Upper lobe of left lung (tissue), 6 donors: Measurements from ENCODE around the gene BACE2. TPM values are rescaled to one million over a fixed set of nuclear protein-coding genes. Genes with fewer than 3 reads are reported as not detected.
"Not testable (repeated sequence)": the region's sequence is repeated elsewhere in the genome, so short reads cannot be mapped to it uniquely, and the experiment has no call there.

Experiments
- ATAC-seq, 2 donors: fragments of 200-7000 bp; cut with Tn5 transposase; one replicate each; pipeline ENCODE4 v1.9.1; 2022; ENCODE audit warnings: mild to moderate bottlenecking in 2 of 2, moderate library complexity in 2 of 2; ENCODE audit not compliant: low FRiP score in 2 of 2
- DNase-seq, 2 donors: peaks; one replicate each; pipeline ENCODE4 v3.0.0-alpha.2; 2019 to 2020
- H3K27ac ChIP-seq, 4 donors: fragments of 200-600 bp; sonication (generic); one replicate each; pipeline ENCODE4 v1.5.1; 2016 to 2019
- H3K27me3 ChIP-seq, 4 donors: fragments of 200-600 bp; sonication (generic); one replicate each; pipeline ENCODE4 v1.5.1; 2017 to 2019
- H3K36me3 ChIP-seq, 4 donors: fragments of 200-600 bp; sonication (generic); one replicate each; pipeline ENCODE4 v1.5.1; 2016 to 2019
- H3K4me1 ChIP-seq, 4 donors: fragments of 200-600 bp; sonication (generic); one replicate each; pipeline ENCODE4 v1.5.1; 2018 to 2019
- H3K4me3 ChIP-seq, 4 donors: fragments of 200-600 bp; sonication (generic); one replicate each; pipeline ENCODE4 v1.5.1; 2017 to 2019; ENCODE audit warnings: mild to moderate bottlenecking in 2 of 4, moderate library complexity in 1 of 4
- H3K9me3 ChIP-seq, 4 donors: fragments of 200-600 bp; sonication (generic); one replicate each; pipeline ENCODE4 v1.5.1; 2018 to 2019
- EP300 ChIP-seq, 4 donors: sonication (generic); formaldehyde crosslinking; IDR thresholded peaks; one replicate each; pipeline ENCODE4 v1.5.1; 2017; ENCODE audit warnings: antibody characterized with exemption in 4 of 4, control low read depth in 2 of 4
- POLR2A ChIP-seq, 4 donors: fragments of 450-650 bp; IDR thresholded peaks; one replicate each; pipeline ENCODE4 v1.5.1; 2016 to 2017; ENCODE audit warnings: antibody characterized with exemption in 4 of 4, mild to moderate bottlenecking in 2 of 4
- POLR2AphosphoS5 ChIP-seq, 2 donors: sonication (generic); formaldehyde crosslinking; IDR thresholded peaks; one replicate each; pipeline ENCODE4 v1.5.1; 2017; ENCODE audit warnings: antibody characterized with exemption in 2 of 2
- WGBS, 2 donors: methylation state at CpG; one replicate each; pipeline ENCODE4 v1.1.5; 2017 to 2018; 5-methylcytosine and 5-hydroxymethylcytosine counted together
- total RNA-seq, 6 donors: library from RNA; depleted of rRNA in 4 of 6; stranded (reverse); fragments of >200 nt in 4 of 6; gene quantifications; one replicate each; pipeline versions ENCODE4 v1.1.0 to v1.2.1, GENCODE V29; 2016 to 2021
- TF ChIP-seq, protein P1 (sequence below), 6 experiments: fragments of 450-650 bp in 4 of 6; fragments of 200-600 bp in 2 of 6; sonication (generic) in 2 of 6; IDR thresholded peaks; one replicate each; pipeline ENCODE4 v1.5.1; 2016 to 2019; ENCODE audit warnings: antibody characterized with exemption in 6 of 6
- donor health status: DM: no; HTN: no; CAD: no; lungs with moderate emphysema.
- donor health status: DM: no; HTN: yes; CAD: no; lungs with severe emphysema.

BACE2 gene
- total RNA-seq, 6 donors from 2014 or later = 15.1 to 43.0 (median 26.3) TPM

DNA sequence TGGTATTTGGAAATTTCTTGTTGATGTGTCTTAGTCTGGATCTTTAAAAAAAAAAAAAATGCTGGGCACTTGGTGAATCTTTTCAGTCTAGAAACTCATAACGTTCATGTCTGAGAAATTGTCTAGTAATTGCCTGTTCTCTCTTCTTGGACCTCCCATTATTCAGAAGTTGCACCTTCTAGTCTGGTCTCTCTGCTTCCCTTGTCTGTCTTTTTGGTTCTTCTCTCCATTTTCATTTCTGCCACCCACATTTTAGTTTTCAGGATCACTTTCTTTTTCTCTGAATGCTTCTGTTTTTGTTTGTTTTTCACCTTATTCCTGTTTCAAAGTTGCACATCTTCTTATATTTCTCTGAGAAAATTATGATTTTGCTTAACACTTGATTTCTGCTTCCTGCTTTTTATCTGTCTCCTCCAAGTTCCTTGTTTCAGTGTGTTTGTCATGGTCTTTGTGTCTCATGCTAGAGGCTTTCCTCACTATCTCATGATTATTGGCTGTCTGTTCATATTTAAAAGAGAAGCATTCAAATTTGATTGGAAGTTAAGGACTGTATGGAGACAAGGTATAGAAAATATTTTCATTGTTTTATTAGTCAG lies 21.3 kb downstream of the BACE2 start:
- no peak for TF ChIP-seq POLR2A (IDR thresholded peaks at IDR 0.05)
- TF ChIP-seq EP300 (IDR thresholded peaks at IDR 0.05) = no peak
- Histone ChIP-seq H3K4me1 (peaks cover 0 to 7% (median 0%) of the 10 kb centered on the region in 4 donors), H3K36me3 (no peaks in the 10 kb centered on the region), H3K9me3 (no peaks in the 10 kb centered on the region), H3K27ac (no peak overlapping the region), H3K4me3 (no peak overlapping the region), H3K27me3 (no peaks in the 10 kb centered on the region)
- DNase-seq (no peak), ATAC-seq (no peak)
- WGBS, 2 donors = 79 to 90% methylated on average over 1 of the region's 1 CpG

DNA sequence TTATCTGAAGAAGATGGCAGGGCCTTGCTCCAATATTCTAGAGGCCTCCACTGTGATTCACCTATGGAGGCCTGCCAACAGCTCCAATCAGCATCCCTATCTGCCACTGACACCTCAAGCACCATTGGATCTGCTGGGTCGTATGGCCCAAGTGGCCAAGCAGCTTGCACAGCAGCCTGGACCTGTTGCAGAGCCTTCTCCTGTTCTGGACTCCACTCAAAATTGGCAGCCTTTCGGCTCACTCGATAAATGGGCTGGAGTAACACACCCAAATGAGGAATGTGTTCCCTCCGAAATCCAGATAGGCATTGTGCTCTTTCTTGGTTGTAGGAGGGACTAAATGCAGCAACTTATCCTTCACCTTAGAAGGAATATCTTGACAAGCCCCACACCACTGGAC lies 24.6 kb downstream of the BACE2 start:
- not testable (repeated sequence) for ATAC-seq, H3K4me1 ChIP-seq, H3K27ac ChIP-seq, H3K4me3 ChIP-seq, H3K27me3 ChIP-seq, H3K9me3 ChIP-seq, H3K36me3 ChIP-seq, DNase-seq
- WGBS, 2 donors = 82 to 86% methylated on average over 3 to 4 of the region's 4 CpGs

DNA sequence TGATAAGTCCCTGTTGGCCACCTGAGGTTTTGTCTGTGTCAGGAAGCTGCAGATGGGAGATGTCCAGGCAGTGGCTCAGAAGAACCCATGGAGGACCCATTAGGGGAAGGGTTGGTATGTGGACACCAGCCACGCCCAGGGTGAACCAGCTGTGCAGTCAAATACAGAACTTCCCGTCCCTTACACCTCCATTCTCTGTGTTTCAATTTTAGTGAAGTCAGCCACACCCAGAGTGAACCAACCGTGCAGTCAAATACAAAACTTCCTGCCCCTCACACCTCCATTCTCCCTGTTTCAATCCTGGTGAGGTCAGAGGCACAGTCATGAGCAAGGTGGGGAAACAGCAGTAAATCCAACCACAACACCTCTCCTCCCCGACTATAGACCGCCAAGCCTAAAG lies 27.4 kb downstream of the BACE2 start:
- H3K4me1 ChIP-seq = no peaks in the 10 kb centered on the region
- DNase-seq = no peak
- H3K27ac ChIP-seq = no peak overlapping the region
- H3K36me3 ChIP-seq = no peaks in the 10 kb centered on the region
- no peaks in the 10 kb centered on the region for H3K9me3 ChIP-seq
- no peak overlapping the region for H3K4me3 ChIP-seq
- H3K27me3 ChIP-seq = no peaks in the 10 kb centered on the region
- TF ChIP-seq POLR2A (IDR thresholded peaks at IDR 0.05) = no peak
- 82 to 98% methylated on average over 5 of the region's 5 CpGs for WGBS, 2 donors
- ATAC-seq = no peak

DNA sequence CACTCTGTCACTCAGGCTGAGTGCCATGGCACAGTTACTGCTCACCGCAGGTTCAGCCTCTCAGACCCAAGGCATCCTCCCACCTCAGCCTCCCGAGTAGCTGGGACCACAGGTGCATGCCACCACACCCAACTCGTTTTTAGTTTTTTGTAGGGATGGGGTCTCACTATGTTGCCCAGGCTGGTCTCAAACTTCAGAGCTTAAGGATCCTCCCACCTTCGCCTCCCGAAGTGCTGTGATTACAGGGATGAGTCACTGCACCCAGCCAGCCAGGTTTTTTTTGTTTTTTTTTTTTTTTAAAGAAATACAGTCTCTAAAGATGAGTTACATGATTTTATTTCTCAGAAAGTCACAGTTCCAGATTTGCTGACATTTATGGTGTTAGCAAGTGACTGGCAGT lies 29.0 kb downstream of the BACE2 start:
- H3K9me3 ChIP-seq = no peaks in the 10 kb centered on the region
- DNase-seq = no peak
- no peak for ATAC-seq
- H3K36me3 ChIP-seq = no peaks in the 10 kb centered on the region
- H3K27ac ChIP-seq = no peak overlapping the region
- no peaks in the 10 kb centered on the region for H3K27me3 ChIP-seq
- no peak for TF ChIP-seq POLR2AphosphoS5 (IDR thresholded peaks at IDR 0.05)
- no peak for TF ChIP-seq POLR2A (IDR thresholded peaks at IDR 0.05)
- TF ChIP-seq, protein P1, sequence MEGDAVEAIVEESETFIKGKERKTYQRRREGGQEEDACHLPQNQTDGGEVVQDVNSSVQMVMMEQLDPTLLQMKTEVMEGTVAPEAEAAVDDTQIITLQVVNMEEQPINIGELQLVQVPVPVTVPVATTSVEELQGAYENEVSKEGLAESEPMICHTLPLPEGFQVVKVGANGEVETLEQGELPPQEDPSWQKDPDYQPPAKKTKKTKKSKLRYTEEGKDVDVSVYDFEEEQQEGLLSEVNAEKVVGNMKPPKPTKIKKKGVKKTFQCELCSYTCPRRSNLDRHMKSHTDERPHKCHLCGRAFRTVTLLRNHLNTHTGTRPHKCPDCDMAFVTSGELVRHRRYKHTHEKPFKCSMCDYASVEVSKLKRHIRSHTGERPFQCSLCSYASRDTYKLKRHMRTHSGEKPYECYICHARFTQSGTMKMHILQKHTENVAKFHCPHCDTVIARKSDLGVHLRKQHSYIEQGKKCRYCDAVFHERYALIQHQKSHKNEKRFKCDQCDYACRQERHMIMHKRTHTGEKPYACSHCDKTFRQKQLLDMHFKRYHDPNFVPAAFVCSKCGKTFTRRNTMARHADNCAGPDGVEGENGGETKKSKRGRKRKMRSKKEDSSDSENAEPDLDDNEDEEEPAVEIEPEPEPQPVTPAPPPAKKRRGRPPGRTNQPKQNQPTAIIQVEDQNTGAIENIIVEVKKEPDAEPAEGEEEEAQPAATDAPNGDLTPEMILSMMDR (IDR thresholded peaks at IDR 0.05) = no peak
- TF ChIP-seq EP300 (IDR thresholded peaks at IDR 0.05) = no peak
- no peaks in the 10 kb centered on the region for H3K4me1 ChIP-seq
- WGBS, 2 donors = 80 to 87% methylated on average over 5 of the region's 5 CpGs
- H3K4me3 ChIP-seq = no peak overlapping the region

DNA sequence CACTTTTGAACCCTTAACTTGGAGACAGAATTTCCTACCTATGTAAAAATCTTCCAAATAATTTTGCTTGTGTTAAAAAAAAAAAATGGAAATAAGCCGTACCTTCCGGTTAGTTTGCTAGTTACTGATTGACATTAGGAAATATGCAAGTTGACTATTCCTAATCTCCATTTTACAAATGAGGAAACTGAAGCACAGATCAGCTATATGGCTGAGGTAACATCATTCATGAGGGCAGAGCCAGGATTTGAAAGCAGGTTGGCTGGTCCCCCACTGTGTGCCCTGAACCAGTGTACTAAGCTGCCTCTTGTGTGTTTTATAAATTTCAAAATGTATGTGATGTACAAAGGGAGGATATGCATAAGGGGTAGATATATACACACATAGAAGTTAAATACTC lies 29.6 kb downstream of the BACE2 start:
- Histone ChIP-seq H3K4me3 (no peak overlapping the region), H3K9me3 (no peaks in the 10 kb centered on the region), H3K27me3 (no peaks in the 10 kb centered on the region), H3K27ac (no peak overlapping the region), H3K4me1 (no peaks in the 10 kb centered on the region), H3K36me3 (no peaks in the 10 kb centered on the region)
- ATAC-seq = no peak
- no peak for DNase-seq
- WGBS, 2 donors = 85 to 91% methylated on average over 2 of the region's 2 CpGs
- no peak for TF ChIP-seq POLR2AphosphoS5 (IDR thresholded peaks at IDR 0.05)

DNA sequence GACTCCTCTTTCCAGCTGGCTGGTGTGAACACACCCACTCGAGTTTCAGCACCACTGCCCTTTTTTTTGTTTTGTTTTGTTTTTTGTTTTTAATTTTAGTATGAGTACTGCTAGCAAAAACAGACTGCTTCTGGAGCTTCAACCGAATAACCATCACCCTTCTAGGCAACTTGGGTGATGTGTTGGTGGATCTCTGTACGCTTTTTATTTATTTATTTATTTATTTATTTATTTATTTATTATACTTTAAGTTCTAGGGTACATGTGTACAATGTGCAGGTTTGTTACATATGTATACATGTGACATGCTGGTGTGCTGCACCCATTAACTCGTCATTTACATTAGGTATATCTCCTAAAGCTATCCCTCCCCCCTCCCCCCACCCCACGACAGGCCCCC lies 30.7 kb downstream of the BACE2 start:
- H3K36me3 ChIP-seq, H3K27ac ChIP-seq, H3K27me3 ChIP-seq, DNase-seq, H3K9me3 ChIP-seq, H3K4me1 ChIP-seq, ATAC-seq, H3K4me3 ChIP-seq: not testable (repeated sequence)
- WGBS, 2 donors = 90 to 92% methylated on average over 5 of the region's 5 CpGs

DNA sequence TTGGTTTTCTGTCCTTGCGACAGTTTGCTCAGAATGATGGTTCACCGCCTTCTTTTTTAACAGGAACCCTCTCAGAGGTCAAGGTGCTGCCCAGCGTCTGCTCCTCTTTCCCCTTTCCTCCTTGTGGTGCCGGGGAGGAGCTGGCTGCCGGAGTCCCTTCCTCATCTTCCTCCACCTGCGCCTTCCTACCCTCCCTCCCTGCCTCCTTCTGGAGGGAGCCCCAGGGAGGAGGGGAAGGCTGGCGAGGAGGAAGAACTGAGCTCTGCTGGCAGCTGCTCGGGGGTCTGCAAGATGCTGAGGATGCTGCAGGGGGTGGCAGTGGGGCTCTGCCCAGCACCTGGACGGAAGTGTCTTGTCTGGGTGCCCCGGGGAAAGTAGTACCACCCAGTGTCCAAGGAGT lies 31.2 kb downstream of the BACE2 start:
- H3K27me3 ChIP-seq = no peaks in the 10 kb centered on the region
- WGBS, 2 donors = 81 to 86% methylated on average over 10 of the region's 10 CpGs
- H3K27ac ChIP-seq = no peak overlapping the region
- H3K36me3 ChIP-seq = no peaks in the 10 kb centered on the region
- ATAC-seq (no peak), DNase-seq (no peak)
- TF ChIP-seq, protein P1 (IDR thresholded peaks at IDR 0.05) = no peak
- TF ChIP-seq EP300 (IDR thresholded peaks at IDR 0.05) (no peak), POLR2A (IDR thresholded peaks at IDR 0.05) (no peak), POLR2AphosphoS5 (IDR thresholded peaks at IDR 0.05) (no peak)
- H3K9me3 ChIP-seq = no peaks in the 10 kb centered on the region
- H3K4me3 ChIP-seq = no peak overlapping the region
- no peaks in the 10 kb centered on the region for H3K4me1 ChIP-seq
